Lung (tissue), 12 donors: ENCODE results near the gene RNF227. TPM values are rescaled to one million over a fixed set of nuclear protein-coding genes. Genes with fewer than 3 reads are reported as not detected.

ENCODE experiments used
- ATAC-seq: fragments of 200-7000 bp; cut with Tn5 transposase; one replicate; pipeline ENCODE4 v1.9.1; 2020; ENCODE audit warnings: moderate number of reproducible peaks; ENCODE audit not compliant: insufficient read depth, low FRiP score
- DNase-seq, 3 donors: peaks; one replicate each; pipeline ENCODE4 v3.0.0-alpha.2; 2013 to 2017
- H3K27ac ChIP-seq, 2 donors: one replicate each; pipeline ENCODE4 v1.5.1; 2013; ENCODE audit warnings: mild to moderate bottlenecking in 2 of 2, moderate library complexity in 2 of 2, control low read depth in 1 of 2, inconsistent platforms in 1 of 2, low read depth in 1 of 2, low read length in 1 of 2
- H3K27me3 ChIP-seq, 3 donors: one replicate each; pipeline ENCODE4 v1.5.1; 2013; ENCODE audit warnings: low read length in 2 of 3; ENCODE audit not compliant: control insufficient read depth in 3 of 3, insufficient read depth in 3 of 3
- H3K36me3 ChIP-seq, 4 donors: one replicate each; pipeline ENCODE4 v1.5.1; 2013; ENCODE audit warnings: low read length in 4 of 4, mild to moderate bottlenecking in 1 of 4, moderate library complexity in 1 of 4; ENCODE audit not compliant: control insufficient read depth in 4 of 4, insufficient read depth in 4 of 4
- H3K4me1 ChIP-seq, 5 donors: one replicate each; pipeline ENCODE4 v1.5.1; 2013; ENCODE audit warnings: low read length in 5 of 5, mild to moderate bottlenecking in 2 of 5, moderate library complexity in 1 of 5; ENCODE audit not compliant: control insufficient read depth in 5 of 5, insufficient read depth in 5 of 5
- H3K4me3 ChIP-seq: one replicate; pipeline ENCODE4 v1.5.1; 2013; ENCODE audit warnings: mild to moderate bottlenecking, control low read depth, moderate library complexity
- H3K9ac ChIP-seq, 2 donors: one replicate each; pipeline ENCODE4 v1.5.1; 2013; ENCODE audit warnings: low read length in 2 of 2, control low read depth in 1 of 2; ENCODE audit not compliant: insufficient read depth in 1 of 2
- H3K9me3 ChIP-seq, 4 donors: one replicate each; pipeline ENCODE4 v1.5.1; 2013; ENCODE audit warnings: low read length in 3 of 4, mild to moderate bottlenecking in 1 of 4, moderate library complexity in 1 of 4; ENCODE audit not compliant: control insufficient read depth in 4 of 4, insufficient read depth in 3 of 4
- WGBS, 2 donors: extraction: QIAGEN DNeasy Blood & Tissue Kit; methylation state at CpG; one replicate each; pipeline ENCODE4 v1.1.7; 2013; 5-methylcytosine and 5-hydroxymethylcytosine counted together
- polyA plus RNA-seq, 2 donors: library from polyadenylated mRNA; stranded (reverse); fragments of 200-250 nt; gene quantifications; one replicate each; pipeline ENCODE4 v1.2.1, GENCODE V29; 2013
- total RNA-seq, 2 donors: library from RNA; depleted of rRNA in 1 of 2; stranded (reverse); fragments of >200 nt in 1 of 2; gene quantifications; one replicate each; pipeline ENCODE4 v1.2.1, GENCODE V29; 2014 to 2021
- TF ChIP-seq, protein P1 (sequence below): IDR thresholded peaks from 2 replicates; pipeline ENCODE4 v1.5.1; 2012; ENCODE audit warnings: mild to moderate bottlenecking; ENCODE audit errors: control extremely low read depth, extremely low read depth
- donor health status: control.
- donor health status: control.
- donor health status: Bipolar disorder and iron deficiency.
- donor health status: healthy.
- donor health status: DM: yes; HTN: yes; CAD: no.

Gene RNF227
- total and polyA plus RNA-seq, 4 donors = 4.1 to 8.0 (median 5.7) TPM

DNA sequence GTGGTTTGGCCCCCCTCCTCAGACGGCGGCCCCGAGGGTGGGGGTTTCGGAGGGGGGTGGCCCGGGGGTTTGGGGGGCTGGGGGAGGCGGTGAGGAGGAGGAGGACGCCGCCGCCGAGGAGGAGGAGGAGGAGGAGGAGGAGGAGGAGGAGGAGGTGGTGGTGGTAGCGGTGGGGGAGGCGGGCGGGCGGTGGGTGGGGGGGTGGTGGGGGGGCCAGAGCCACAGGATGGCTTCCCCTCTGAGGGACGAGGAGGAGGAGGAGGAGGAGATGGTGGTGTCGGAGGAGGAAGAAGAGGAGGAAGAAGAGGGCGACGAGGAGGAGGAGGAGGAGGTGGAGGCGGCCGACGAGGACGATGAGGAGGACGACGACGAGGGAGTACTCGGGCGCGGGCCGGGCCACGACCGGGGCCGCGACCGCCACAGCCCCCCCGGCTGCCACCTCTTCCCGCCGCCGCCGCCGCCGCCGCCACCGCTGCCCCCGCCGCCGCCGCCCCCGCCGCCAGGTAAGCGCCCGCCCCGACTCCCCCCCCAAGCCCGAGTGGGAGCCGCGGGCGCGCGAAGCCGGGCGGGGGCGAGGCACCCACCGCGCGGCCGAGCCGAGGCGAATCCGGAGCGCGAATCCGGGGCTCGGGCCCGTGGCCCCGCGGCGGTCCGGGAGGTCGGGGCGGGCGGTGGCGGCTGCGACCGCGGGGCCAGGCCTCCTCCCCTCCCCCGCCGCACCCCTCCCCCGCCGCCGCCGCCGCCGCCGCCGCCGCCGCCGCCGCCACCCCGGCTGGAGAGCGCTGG, 31.3 kb downstream of the RNF227 start:
- peak overlapping the region; percentile 63 for H3K4me3 ChIP-seq
- peaks cover 15 to 61% (median 23%) of the 10 kb centered on the region in 5 donors for H3K4me1 ChIP-seq
- H3K36me3 ChIP-seq = peaks cover 0 to 14% (median 6%) of the 10 kb centered on the region in 4 donors
- no peaks in the 10 kb centered on the region for H3K9me3 ChIP-seq
- peak; percentile 16 to 53 (median 29) for DNase-seq
- no peaks in the 10 kb centered on the region for H3K27me3 ChIP-seq
- TF ChIP-seq, protein P1, sequence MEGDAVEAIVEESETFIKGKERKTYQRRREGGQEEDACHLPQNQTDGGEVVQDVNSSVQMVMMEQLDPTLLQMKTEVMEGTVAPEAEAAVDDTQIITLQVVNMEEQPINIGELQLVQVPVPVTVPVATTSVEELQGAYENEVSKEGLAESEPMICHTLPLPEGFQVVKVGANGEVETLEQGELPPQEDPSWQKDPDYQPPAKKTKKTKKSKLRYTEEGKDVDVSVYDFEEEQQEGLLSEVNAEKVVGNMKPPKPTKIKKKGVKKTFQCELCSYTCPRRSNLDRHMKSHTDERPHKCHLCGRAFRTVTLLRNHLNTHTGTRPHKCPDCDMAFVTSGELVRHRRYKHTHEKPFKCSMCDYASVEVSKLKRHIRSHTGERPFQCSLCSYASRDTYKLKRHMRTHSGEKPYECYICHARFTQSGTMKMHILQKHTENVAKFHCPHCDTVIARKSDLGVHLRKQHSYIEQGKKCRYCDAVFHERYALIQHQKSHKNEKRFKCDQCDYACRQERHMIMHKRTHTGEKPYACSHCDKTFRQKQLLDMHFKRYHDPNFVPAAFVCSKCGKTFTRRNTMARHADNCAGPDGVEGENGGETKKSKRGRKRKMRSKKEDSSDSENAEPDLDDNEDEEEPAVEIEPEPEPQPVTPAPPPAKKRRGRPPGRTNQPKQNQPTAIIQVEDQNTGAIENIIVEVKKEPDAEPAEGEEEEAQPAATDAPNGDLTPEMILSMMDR = no peak
- WGBS, 2 donors = 0 to 2% methylated on average over 6 to 78 of the region's 100 CpGs
- H3K9ac ChIP-seq = peak overlapping the region in 1 of 2 donors; percentile 47
- peak overlapping the region; percentile 59 to 91 for H3K27ac ChIP-seq
- no peak for ATAC-seq

DNA sequence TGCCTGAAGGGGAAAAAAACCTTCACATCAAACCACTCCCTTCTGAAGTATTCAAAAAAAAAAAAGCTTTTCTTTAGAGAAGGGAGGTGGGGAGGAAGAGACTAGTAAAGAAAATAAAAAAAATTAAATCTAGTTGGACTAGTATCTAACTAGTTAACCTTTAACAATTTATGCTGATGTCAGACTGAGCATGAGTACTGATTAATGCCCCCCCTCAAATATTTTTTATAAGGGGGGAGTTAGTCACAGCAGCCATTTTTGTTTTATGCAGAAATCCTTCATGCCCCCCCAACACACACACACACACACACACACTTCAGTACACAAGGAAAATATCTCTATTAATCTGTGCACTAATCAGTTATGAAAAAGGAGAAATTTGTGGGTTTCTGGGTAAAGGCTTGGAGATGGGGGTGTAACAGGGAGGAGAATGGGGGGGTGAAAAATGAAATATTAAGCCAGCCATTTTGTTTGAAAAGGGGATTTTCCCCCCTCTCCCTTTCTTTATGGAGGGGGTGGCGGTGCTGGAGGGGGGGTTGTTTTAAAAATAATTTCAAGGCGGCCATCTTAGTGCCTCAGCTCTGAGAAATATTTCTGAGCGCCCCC, 32.2 kb downstream of the RNF227 start:
- Histone ChIP-seq H3K9me3 (no peaks in the 10 kb centered on the region), H3K36me3 (peaks cover 0 to 17% (median 8%) of the 10 kb centered on the region in 4 donors), H3K27ac (no peak overlapping the region), H3K27me3 (no peaks in the 10 kb centered on the region), H3K4me3 (no peak overlapping the region), H3K4me1 (peaks cover 9 to 52% (median 14%) of the 10 kb centered on the region in 5 donors), H3K9ac (peak overlapping the region; percentile 8 to 74)
- WGBS, 2 donors = 0 to 13% methylated on average over 3 of the region's 3 CpGs
- TF ChIP-seq, protein P1 = no peak
- ATAC-seq (no peak), DNase-seq (peak; percentile 65 to 82 (median 78))

DNA sequence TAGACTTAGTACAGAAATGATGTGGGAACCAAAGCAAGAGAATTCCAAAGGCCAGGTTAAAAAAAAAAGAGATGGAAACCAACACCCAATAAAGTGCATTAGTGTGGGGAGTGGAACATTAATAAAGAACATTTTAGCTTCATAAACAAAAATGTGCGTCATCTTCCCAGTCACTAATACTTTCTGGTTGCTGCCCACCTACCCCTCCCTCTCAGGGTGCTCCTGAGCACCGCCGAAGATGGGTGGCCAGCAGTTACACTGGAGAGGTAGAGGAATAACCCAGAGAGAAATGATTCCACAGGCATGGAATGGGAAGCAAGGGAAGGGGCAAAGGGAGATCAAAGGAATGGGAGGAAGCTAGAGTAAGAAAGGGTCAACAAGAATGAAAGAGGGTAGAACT, 33.5 kb downstream of the RNF227 start:
- TF ChIP-seq, protein P1 = no peak
- H3K4me1 ChIP-seq = peaks cover 0 to 40% (median 7%) of the 10 kb centered on the region in 5 donors
- H3K27ac ChIP-seq = peak overlapping the region in 1 of 2 donors; percentile 5
- peaks cover 0 to 17% (median 11%) of the 10 kb centered on the region in 4 donors for H3K36me3 ChIP-seq
- no peak for DNase-seq
- H3K4me3 ChIP-seq = no peak overlapping the region
- WGBS, 2 donors = 81 to 91% methylated on average over 3 of the region's 3 CpGs
- no peaks in the 10 kb centered on the region for H3K27me3 ChIP-seq
- ATAC-seq = no peak
- H3K9me3 ChIP-seq = no peaks in the 10 kb centered on the region
- no peak overlapping the region for H3K9ac ChIP-seq
